Activated naive CD8-positive, alpha-beta T cell treated with anti-CD3 and anti-CD28 coated beads for 36 hours (primary cell): ENCODE measurements around the gene SYT1. TPM values are rescaled to one million over a fixed set of nuclear protein-coding genes. Genes with fewer than 3 reads are reported as not detected.
"Not testable (repeated sequence)": the region's sequence is repeated elsewhere in the genome, so short reads cannot be mapped to it uniquely, and the experiment has no call there.

Experiments used
- DNase-seq: peaks from one replicate; pipeline ENCODE4 v3.0.0; 2021
- H3K27ac Mint-ChIP-seq: one replicate; pipeline ENCODE4 v1.8.0; 2022; ENCODE audit warnings: mild to moderate bottlenecking, moderate library complexity, mixed read lengths
- H3K27me3 Mint-ChIP-seq: one replicate; pipeline ENCODE4 v1.8.0; 2022; ENCODE audit warnings: mild to moderate bottlenecking, mixed read lengths
- H3K36me3 Mint-ChIP-seq: one replicate; pipeline ENCODE4 v1.8.0; 2021; ENCODE audit warnings: mild to moderate bottlenecking, mixed read lengths
- H3K4me1 Mint-ChIP-seq: one replicate; pipeline ENCODE4 v1.8.0; 2021; ENCODE audit warnings: mixed read lengths
- H3K4me3 Mint-ChIP-seq: one replicate; pipeline ENCODE4 v1.8.0; 2022; ENCODE audit warnings: mild to moderate bottlenecking, moderate library complexity, mixed read lengths
- H3K9me3 Mint-ChIP-seq: one replicate; pipeline ENCODE4 v1.8.0; 2022; ENCODE audit warnings: mixed read lengths
- total RNA-seq, 2 experiments: library from RNA; stranded (reverse); gene quantifications; one replicate each; pipeline ENCODE4 v1.2.3, GENCODE V29; 2021

The SYT1 gene
- not detected for total RNA-seq

GRCh38 chr12:78864403-78864869, at the start of gene SYT1:
TSS of gene SYT1 (plus strand) at chr12:78864774.
- H3K4me3 Mint-ChIP-seq, result peak within 1 kb of the TSS; percentile 47
- no peaks in the 10 kb centered on the region for H3K36me3 Mint-ChIP-seq
- no peak within 1 kb of the TSS for H3K27ac Mint-ChIP-seq
- H3K9me3 Mint-ChIP-seq, result no peaks in the 10 kb centered on the region
- peaks cover 40% of the 10 kb centered on the region for H3K27me3 Mint-ChIP-seq
- no peak for DNase-seq
- H3K4me1 Mint-ChIP-seq, result peaks cover 4% of the 10 kb centered on the region

GRCh38 chr12:78818487-78818886, 46.1 kb upstream of the SYT1 start:
- H3K27me3 Mint-ChIP-seq, result no peaks in the 10 kb centered on the region
- H3K4me3 Mint-ChIP-seq, result no peak overlapping the region
- peaks cover 8% of the 10 kb centered on the region for H3K9me3 Mint-ChIP-seq

GRCh38 chr12:78820946-78821345, 43.6 kb upstream of the SYT1 start:
- H3K4me3 Mint-ChIP-seq, result no peak overlapping the region
- no peaks in the 10 kb centered on the region for H3K36me3 Mint-ChIP-seq
- peaks cover 7% of the 10 kb centered on the region for H3K9me3 Mint-ChIP-seq
- no peaks in the 10 kb centered on the region for H3K4me1 Mint-ChIP-seq
- no peaks in the 10 kb centered on the region for H3K27me3 Mint-ChIP-seq
- no peak overlapping the region for H3K27ac Mint-ChIP-seq
- DNase-seq, result no peak

More at GRCh38 chr12:78818487-78818886, 46.1 kb upstream of the SYT1 start:
- DNase-seq, result no peak
- Mint-ChIP-seq H3K36me3 (peaks cover 1% of the 10 kb centered on the region), H3K4me1 (no peaks in the 10 kb centered on the region), H3K27ac (no peak overlapping the region)

- Mint-ChIP-seq H3K27ac (no peak overlapping the region), H3K36me3 (no peaks in the 10 kb centered on the region), H3K4me1 (no peaks in the 10 kb centered on the region), H3K9me3 (peaks cover 6% of the 10 kb centered on the region), H3K4me3 (no peak overlapping the region), H3K27me3 (no peaks in the 10 kb centered on the region)
- DNase-seq, result no peak
These were observed 39.7 kb upstream of the SYT1 start for GRCh38 chr12:78824918-78825317.

- DNase-seq, result no peak
- no peaks in the 10 kb centered on the region for H3K27me3 Mint-ChIP-seq
- H3K4me1 Mint-ChIP-seq, result no peaks in the 10 kb centered on the region
- no peaks in the 10 kb centered on the region for H3K36me3 Mint-ChIP-seq
- H3K4me3 Mint-ChIP-seq, result no peak overlapping the region
- peaks cover 6% of the 10 kb centered on the region for H3K9me3 Mint-ChIP-seq
- no peak overlapping the region for H3K27ac Mint-ChIP-seq
These were observed 34.9 kb upstream of the SYT1 start for GRCh38 chr12:78829690-78830089.

- no peak overlapping the region for H3K27ac Mint-ChIP-seq
- H3K27me3 Mint-ChIP-seq, result no peaks in the 10 kb centered on the region
- no peak overlapping the region for H3K4me3 Mint-ChIP-seq
- peaks cover 5% of the 10 kb centered on the region for H3K9me3 Mint-ChIP-seq
- no peaks in the 10 kb centered on the region for H3K4me1 Mint-ChIP-seq
- no peaks in the 10 kb centered on the region for H3K36me3 Mint-ChIP-seq
- DNase-seq, result no peak
These were observed 29.1 kb upstream of the SYT1 start for GRCh38 chr12:78835493-78835892.

- DNase-seq, H3K9me3 Mint-ChIP-seq, H3K27ac Mint-ChIP-seq, H3K4me1 Mint-ChIP-seq, H3K27me3 Mint-ChIP-seq, H3K4me3 Mint-ChIP-seq, H3K36me3 Mint-ChIP-seq: not testable (repeated sequence)
These were observed 24.0 kb upstream of the SYT1 start for GRCh38 chr12:78840518-78841019.

- H3K4me1 Mint-ChIP-seq, result no peaks in the 10 kb centered on the region
- DNase-seq, result no peak
- no peak overlapping the region for H3K4me3 Mint-ChIP-seq
- H3K9me3 Mint-ChIP-seq, result peaks cover 4% of the 10 kb centered on the region
- H3K27me3 Mint-ChIP-seq, result no peaks in the 10 kb centered on the region
- no peak overlapping the region for H3K27ac Mint-ChIP-seq
- no peaks in the 10 kb centered on the region for H3K36me3 Mint-ChIP-seq
These were observed 11.3 kb upstream of the SYT1 start for GRCh38 chr12:78853231-78853630.

- Mint-ChIP-seq H3K36me3 (no peaks in the 10 kb centered on the region), H3K27me3 (peaks cover 40% of the 10 kb centered on the region), H3K9me3 (no peaks in the 10 kb centered on the region), H3K4me1 (peaks cover 4% of the 10 kb centered on the region), H3K4me3 (peak overlapping the region; percentile 47), H3K27ac (no peak overlapping the region)
- no peak for DNase-seq
These were observed 832 bp upstream of the SYT1 start for GRCh38 chr12:78863482-78864402.

- no peak overlapping the region for H3K4me3 Mint-ChIP-seq
- H3K4me1 Mint-ChIP-seq, result peaks cover 4% of the 10 kb centered on the region
- H3K36me3 Mint-ChIP-seq, result no peaks in the 10 kb centered on the region
- H3K27ac Mint-ChIP-seq, result no peak overlapping the region
- H3K9me3 Mint-ChIP-seq, result no peaks in the 10 kb centered on the region
- DNase-seq, result no peak
- H3K27me3 Mint-ChIP-seq, result peaks cover 40% of the 10 kb centered on the region
These were observed 393 bp downstream of the SYT1 start for GRCh38 chr12:78864870-78865463.

GRCh38 chr12:78865516-78865915, 942 bp downstream of the SYT1 start:
- Mint-ChIP-seq H3K9me3 (no peaks in the 10 kb centered on the region), H3K27ac (no peak overlapping the region), H3K4me3 (no peak overlapping the region), H3K36me3 (no peaks in the 10 kb centered on the region), H3K4me1 (peaks cover 4% of the 10 kb centered on the region), H3K27me3 (peaks cover 40% of the 10 kb centered on the region)
- DNase-seq, result no peak

GRCh38 chr12:78866518-78866917, 1.9 kb downstream of the SYT1 start:
- peaks cover 40% of the 10 kb centered on the region for H3K27me3 Mint-ChIP-seq
- DNase-seq, result no peak
- H3K4me1 Mint-ChIP-seq, result peaks cover 4% of the 10 kb centered on the region
- no peaks in the 10 kb centered on the region for H3K36me3 Mint-ChIP-seq
- no peak overlapping the region for H3K4me3 Mint-ChIP-seq
- no peak overlapping the region for H3K27ac Mint-ChIP-seq
- no peaks in the 10 kb centered on the region for H3K9me3 Mint-ChIP-seq

- DNase-seq, result no peak
- Mint-ChIP-seq H3K9me3 (no peaks in the 10 kb centered on the region), H3K27me3 (peaks cover 9% of the 10 kb centered on the region), H3K27ac (no peak overlapping the region), H3K4me3 (no peak overlapping the region), H3K4me1 (no peaks in the 10 kb centered on the region), H3K36me3 (no peaks in the 10 kb centered on the region)
These were observed 6.0 kb downstream of the SYT1 start for GRCh38 chr12:78870539-78870938.

- peaks cover 3% of the 10 kb centered on the region for H3K27me3 Mint-ChIP-seq
- H3K36me3 Mint-ChIP-seq, result no peaks in the 10 kb centered on the region
- no peaks in the 10 kb centered on the region for H3K9me3 Mint-ChIP-seq
- no peaks in the 10 kb centered on the region for H3K4me1 Mint-ChIP-seq
- no peak for DNase-seq
- no peak overlapping the region for H3K4me3 Mint-ChIP-seq
- no peak overlapping the region for H3K27ac Mint-ChIP-seq
These were observed 7.0 kb downstream of the SYT1 start for GRCh38 chr12:78871566-78871965.

GRCh38 chr12:78878459-78878858, 13.9 kb downstream of the SYT1 start:
- no peak overlapping the region for H3K27ac Mint-ChIP-seq
- H3K27me3 Mint-ChIP-seq, result no peaks in the 10 kb centered on the region
- H3K4me3 Mint-ChIP-seq, result no peak overlapping the region
- no peaks in the 10 kb centered on the region for H3K36me3 Mint-ChIP-seq
- H3K9me3 Mint-ChIP-seq, result no peaks in the 10 kb centered on the region
- no peaks in the 10 kb centered on the region for H3K4me1 Mint-ChIP-seq
- no peak for DNase-seq
